Measurements from ENCODE around the gene KANSL1. TPM values are rescaled to one million over a fixed set of nuclear protein-coding genes. Genes with fewer than 3 reads are reported as not detected.
"Not testable (repeated sequence)": the region's sequence is repeated elsewhere in the genome, so short reads cannot be mapped to it uniquely, and the experiment has no call there.

KANSL1 gene
- total RNA-seq, 1 donor from 2014 or later, result 122 TPM

- H3K27ac ChIP-seq, result peak overlapping the region; percentile 100
- H3K4me3 ChIP-seq, result peak overlapping the region; percentile 72 to 98
- H3K4me1 ChIP-seq, result peaks cover 60% of the 10 kb centered on the region
- no peaks in the 10 kb centered on the region for H3K27me3 ChIP-seq
- no peaks in the 10 kb centered on the region for H3K36me3 ChIP-seq
- intact Hi-C loops (cut with DNase I), result loop anchor here (5.0 kb wide), 1 partner anchor 145 kb away; no protein-coding TSS in a partner anchor
- TF ChIP-seq POLR2AphosphoS5 (IDR thresholded peaks at IDR 0.05; ENCODE audit: insufficient read depth in 1 of 2, low read depth in 1 of 2), result no peak
- no peak for TF ChIP-seq CTCF (IDR thresholded peaks at IDR 0.05)
- TF ChIP-seq POLR2A (IDR thresholded peaks at IDR 0.05), result no peak
- no peak for DNase-seq (ENCODE audit: extremely low spot score in 2 of 2)
- H3K9me3 ChIP-seq, result no peaks in the 10 kb centered on the region
Observed at GRCh38 chr17:46192189-46192438, 1.1 kb downstream of the KANSL1 start.

- DNase-seq (ENCODE audit: extremely low spot score in 2 of 2), result no peak
- intact Hi-C loops (cut with DNase I), result loop anchor here (5.0 kb wide), 1 partner anchor 144 kb away; no protein-coding TSS in a partner anchor
- peaks cover 66% of the 10 kb centered on the region for H3K4me1 ChIP-seq
Observed at GRCh38 chr17:46191322-46192188, 1.7 kb downstream of the KANSL1 start.

GRCh38 chr17:46190763-46191162 is 2.5 kb downstream of the KANSL1 start:
- H3K27ac ChIP-seq, result peak overlapping the region; percentile 100
- no peak for DNase-seq (ENCODE audit: extremely low spot score in 2 of 2)
- intact Hi-C loops (cut with DNase I), result loop anchor here (5.0 kb wide), 1 partner anchor 143 kb away; no protein-coding TSS in a partner anchor
- H3K36me3 ChIP-seq, result no peaks in the 10 kb centered on the region
- TF ChIP-seq CTCF (IDR thresholded peaks at IDR 0.05), result no peak
- TF ChIP-seq POLR2A (IDR thresholded peaks at IDR 0.05), result no peak
- TF ChIP-seq POLR2AphosphoS5 (IDR thresholded peaks at IDR 0.05; ENCODE audit: insufficient read depth in 1 of 2, low read depth in 1 of 2), result no peak
- H3K27me3 ChIP-seq, result no peaks in the 10 kb centered on the region
- H3K4me1 ChIP-seq, result peaks cover 69% of the 10 kb centered on the region
- no peaks in the 10 kb centered on the region for H3K9me3 ChIP-seq
- H3K4me3 ChIP-seq, result peak overlapping the region; percentile 72 to 98

More at GRCh38 chr17:46191322-46192188, 1.7 kb downstream of the KANSL1 start:
- Histone ChIP-seq H3K36me3 (no peaks in the 10 kb centered on the region), H3K27ac (peak overlapping the region; percentile 100), H3K9me3 (no peaks in the 10 kb centered on the region), H3K27me3 (no peaks in the 10 kb centered on the region), H3K4me3 (peak overlapping the region; percentile 72 to 98)
- peak in 1 of 2 donors; percentile 83 for TF ChIP-seq POLR2AphosphoS5 (IDR thresholded peaks at IDR 0.05; ENCODE audit: insufficient read depth in 1 of 2, low read depth in 1 of 2)
- no peak for TF ChIP-seq POLR2A (IDR thresholded peaks at IDR 0.05)

- H3K36me3 ChIP-seq; H3K27me3 ChIP-seq; intact Hi-C loops (cut with DNase I); H3K4me3 ChIP-seq; H3K9me3 ChIP-seq; H3K27ac ChIP-seq; DNase-seq (ENCODE audit: extremely low spot score in 2 of 2): not testable (repeated sequence)
- peaks cover 93% of the 10 kb centered on the region for H3K4me1 ChIP-seq
Observed at GRCh38 chr17:46186827-46187235, 6.4 kb downstream of the KANSL1 start.

GRCh38 chr17:46184696-46185095 is 8.5 kb downstream of the KANSL1 start:
- Histone ChIP-seq H3K27me3 (no peaks in the 10 kb centered on the region), H3K4me1 (peaks cover 98% of the 10 kb centered on the region), H3K27ac (no peak overlapping the region), H3K36me3 (no peaks in the 10 kb centered on the region), H3K9me3 (no peaks in the 10 kb centered on the region), H3K4me3 (no peak overlapping the region)
- intact Hi-C loops (cut with DNase I), result no loop called here
- no peak for DNase-seq (ENCODE audit: extremely low spot score in 2 of 2)
- TF ChIP-seq POLR2AphosphoS5 (IDR thresholded peaks at IDR 0.05; ENCODE audit: insufficient read depth in 1 of 2, low read depth in 1 of 2) (no peak), POLR2A (IDR thresholded peaks at IDR 0.05) (no peak), CTCF (IDR thresholded peaks at IDR 0.05) (no peak)

- H3K36me3 ChIP-seq; H3K4me3 ChIP-seq; intact Hi-C loops (cut with DNase I); H3K27me3 ChIP-seq; H3K27ac ChIP-seq; DNase-seq (ENCODE audit: extremely low spot score in 2 of 2); H3K9me3 ChIP-seq: not testable (repeated sequence)
- peaks cover 98% of the 10 kb centered on the region for H3K4me1 ChIP-seq
Observed at GRCh38 chr17:46183383-46183782, 9.8 kb downstream of the KANSL1 start.

Data from vagina (tissue), 2 donors.